ENCODE measurements around the gene LINC01488. TPM values are rescaled to one million over a fixed set of nuclear protein-coding genes. Genes with fewer than 3 reads are reported as not detected.

Gene LINC01488
- total RNA-seq, 1 experiment from 2014 or later = not detected

DNA sequence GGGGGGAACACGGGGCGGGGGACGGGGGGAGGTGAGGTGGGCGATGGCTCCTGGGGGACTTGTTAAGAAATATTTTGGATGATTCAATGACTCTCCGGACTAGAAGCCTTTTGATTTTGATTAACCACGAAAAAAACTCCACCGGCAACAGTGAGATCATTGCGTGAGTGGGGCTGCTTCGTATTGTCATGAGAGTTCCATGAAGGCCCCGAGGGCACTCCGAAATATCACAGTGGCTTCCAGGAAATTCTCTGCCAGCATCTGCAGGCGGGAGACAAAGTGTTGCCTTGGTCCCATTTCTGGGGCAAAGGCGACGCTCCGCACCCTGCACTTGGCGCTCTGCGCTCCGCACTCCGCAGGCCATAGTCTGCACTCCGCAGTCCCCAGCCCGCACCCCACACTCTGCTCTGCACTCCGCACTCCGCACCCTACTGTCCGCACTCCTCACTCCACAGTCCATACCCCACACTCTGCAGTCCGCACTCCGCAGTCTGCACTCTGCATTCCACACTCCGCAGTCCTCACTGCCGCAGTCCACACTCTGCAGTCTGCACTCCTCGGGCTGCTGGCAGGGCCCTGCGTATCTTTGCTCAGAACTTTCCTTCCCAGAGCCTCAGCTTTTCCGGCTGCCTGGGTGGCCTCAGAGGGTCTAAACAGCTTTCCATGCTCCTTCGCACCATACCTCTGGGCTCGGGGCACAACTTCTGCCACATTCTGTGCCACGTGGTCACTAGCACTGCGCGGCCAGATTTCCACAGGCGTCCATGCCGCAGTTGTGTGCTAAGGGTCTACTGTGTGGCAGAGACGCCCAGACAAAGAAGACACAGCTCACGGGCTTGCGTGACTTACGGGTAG is 61.1 kb downstream of the LINC01488 start:
- Histone ChIP-seq H3K4me3 (replicated peaks in 1 of 2; ENCODE audit: low read depth in 1 of 2, low read length in 2 of 2) (no peak overlapping the region), H3K27ac (ENCODE audit: low read depth, low read length) (no peak overlapping the region), H4K20me1 (ENCODE audit: insufficient read depth) (no peaks in the 10 kb centered on the region), H3K4me2 (ENCODE audit: low read length) (no peak overlapping the region), H3K9me2 (ENCODE audit: insufficient read depth) (no peaks in the 10 kb centered on the region), H3K79me2 (ENCODE audit: insufficient read depth, low read length) (no peaks in the 10 kb centered on the region), H3K4me1 (ENCODE audit: control insufficient read depth in 1 of 2, insufficient read depth in 2 of 2, low read length in 2 of 2) (no peaks in the 10 kb centered on the region), H3K36me3 (ENCODE audit: control insufficient read depth in 1 of 2, insufficient read depth in 2 of 2, low read length in 2 of 2) (no peaks in the 10 kb centered on the region), H3K9ac (ENCODE audit: low read length) (no peak overlapping the region), H3K9me3 (ENCODE audit: control insufficient read depth in 1 of 2, insufficient read depth in 1 of 2, low read depth in 1 of 2, low read length in 2 of 2) (no peaks in the 10 kb centered on the region), H3K27me3 (ENCODE audit: insufficient read depth, low read length) (no peaks in the 10 kb centered on the region), H2AFZ (ENCODE audit: low read depth, low read length, poor library complexity, severe bottlenecking) (no peak overlapping the region)
- intact Hi-C loops (cut with micrococcal nuclease) = no loop called here
- ATAC-seq (no peak), DNase-seq (ENCODE audit: low read depth, low spot score) (no peak)
- POLR2A ChIA-PET = no interaction called here
- RAD21 ChIA-PET (ENCODE audit: low non-redundant PET in 1 of 2, low total read pairs in 2 of 2, uncharacterized antibody in 2 of 2, unreplicated experiment in 2 of 2) = no interaction called here
- CTCF ChIA-PET = no interaction called here
- TF ChIP-seq EGR1 (IDR thresholded peaks at IDR 0.05; ENCODE audit: low read depth) (no peak), SIN3A (IDR thresholded peaks at IDR 0.05; ENCODE audit: low read depth) (no peak), EZH2 (IDR thresholded peaks at IDR 0.05) (no peak), SRF (IDR thresholded peaks at IDR 0.05; ENCODE audit: low read depth) (no peak), YY1 (IDR thresholded peaks at IDR 0.05; ENCODE audit: extremely low read depth, insufficient replicate concordance, low read depth, low read length) (no peak), POLR2A (IDR thresholded peaks at IDR 0.05; ENCODE audit: borderline replicate concordance, extremely low read depth, insufficient read depth, insufficient read length) (no peak)
- BruUV-seq (replicated peaks) = no TSS peak

Other genes starting within 250 kb of the LINC01488 start
- gene MYEOV, start 187.5 kb upstream of the LINC01488 start, total RNA-seq (2021; ENCODE audit: unreplicated experiment) = 135 TPM
- gene CCND1, start 159.5 kb downstream of the LINC01488 start, total RNA-seq (2021; ENCODE audit: unreplicated experiment) = 601 TPM
- 21.3 TPM for gene LTO1, start 193.7 kb downstream of the LINC01488 start, total RNA-seq (2021; ENCODE audit: unreplicated experiment)
- gene FGF19, start 222.4 kb downstream of the LINC01488 start, total RNA-seq (2021; ENCODE audit: unreplicated experiment) = 37.5 TPM